Upper lobe of left lung (tissue), 4 donors: Measurements from ENCODE around the gene DGLUCY.

Experiments used
- POLR2AphosphoS5 ChIP-seq, 2 donors: sonication (generic); formaldehyde crosslinking; IDR thresholded peaks; one replicate each; pipeline ENCODE4 v1.5.1; 2017; ENCODE audit warnings: antibody characterized with exemption in 2 of 2
- TF ChIP-seq, protein P1 (sequence below), 6 experiments: fragments of 450-650 bp in 4 of 6; fragments of 200-600 bp in 2 of 6; sonication (generic) in 2 of 6; IDR thresholded peaks; one replicate each; pipeline ENCODE4 v1.5.1; 2016 to 2019; ENCODE audit warnings: antibody characterized with exemption in 6 of 6

DNA sequence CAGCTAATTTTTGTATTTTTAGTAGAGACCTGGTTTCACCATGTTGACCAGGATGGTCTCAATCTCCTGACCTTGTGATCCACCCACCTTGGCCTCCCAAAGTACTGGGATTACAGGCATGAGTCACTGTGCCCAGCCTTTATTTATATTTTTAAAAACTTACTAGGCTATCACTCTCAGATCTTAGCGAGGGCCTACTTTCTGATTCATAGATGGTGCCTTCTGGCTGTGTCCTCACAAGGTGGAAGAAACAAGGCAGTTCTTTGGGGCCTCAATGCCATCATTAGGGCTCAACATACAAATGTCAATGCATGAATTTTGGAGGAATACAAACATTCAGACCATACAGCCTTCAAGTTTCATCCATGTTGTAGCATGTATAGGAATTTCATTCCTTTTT, 2.4 kb upstream of the DGLUCY start:
- TF ChIP-seq, protein P1, sequence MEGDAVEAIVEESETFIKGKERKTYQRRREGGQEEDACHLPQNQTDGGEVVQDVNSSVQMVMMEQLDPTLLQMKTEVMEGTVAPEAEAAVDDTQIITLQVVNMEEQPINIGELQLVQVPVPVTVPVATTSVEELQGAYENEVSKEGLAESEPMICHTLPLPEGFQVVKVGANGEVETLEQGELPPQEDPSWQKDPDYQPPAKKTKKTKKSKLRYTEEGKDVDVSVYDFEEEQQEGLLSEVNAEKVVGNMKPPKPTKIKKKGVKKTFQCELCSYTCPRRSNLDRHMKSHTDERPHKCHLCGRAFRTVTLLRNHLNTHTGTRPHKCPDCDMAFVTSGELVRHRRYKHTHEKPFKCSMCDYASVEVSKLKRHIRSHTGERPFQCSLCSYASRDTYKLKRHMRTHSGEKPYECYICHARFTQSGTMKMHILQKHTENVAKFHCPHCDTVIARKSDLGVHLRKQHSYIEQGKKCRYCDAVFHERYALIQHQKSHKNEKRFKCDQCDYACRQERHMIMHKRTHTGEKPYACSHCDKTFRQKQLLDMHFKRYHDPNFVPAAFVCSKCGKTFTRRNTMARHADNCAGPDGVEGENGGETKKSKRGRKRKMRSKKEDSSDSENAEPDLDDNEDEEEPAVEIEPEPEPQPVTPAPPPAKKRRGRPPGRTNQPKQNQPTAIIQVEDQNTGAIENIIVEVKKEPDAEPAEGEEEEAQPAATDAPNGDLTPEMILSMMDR (IDR thresholded peaks at IDR 0.05) = no peak
- no peak for TF ChIP-seq POLR2AphosphoS5 (IDR thresholded peaks at IDR 0.05)
